OCI-LY3 (cell line): ENCODE results near the gene TAF4.

Source experiments
- H2AFZ ChIP-seq: fragments of 200-600, 300-600 bp; shearing (Covaris generic); 2 replicates; pipeline ENCODE4 v1.6.0; 2014; ENCODE audit warnings: antibody characterized with exemption, low read depth, low read length
- H3K27ac ChIP-seq: fragments of 200-600, 300-600 bp; sonication (generic); 2 replicates; pipeline ENCODE4 v1.5.1; 2014; ENCODE audit warnings: mild to moderate bottlenecking, low read length, moderate library complexity, mixed read lengths
- H3K27me3 ChIP-seq: fragments of 200-600, 300-600 bp; sonication (generic); 2 replicates; pipeline ENCODE4 v1.6.1; 2014; ENCODE audit warnings: low read depth, low read length, mixed read lengths
- H3K36me3 ChIP-seq: fragments of 200-600, 300-600 bp; sonication (generic); replicated peaks from 2 replicates; pipeline ENCODE3; 2014; ENCODE audit warnings: low read depth, low read length, mixed read lengths
- H3K4me1 ChIP-seq: fragments of 300-600, 200-600 bp; sonication (generic); 2 replicates; pipeline ENCODE4 v1.6.1; 2014; ENCODE audit warnings: low read length, mixed read lengths
- H3K4me2 ChIP-seq: fragments of 200-600, 300-600 bp; sonication (generic); 2 replicates; pipeline ENCODE4 v1.6.1; 2014; ENCODE audit warnings: low read length, mixed read lengths
- H3K4me3 ChIP-seq: fragments of 300-600, 200-600 bp; sonication (generic); 2 replicates; pipeline ENCODE4 v1.5.1; 2014; ENCODE audit warnings: antibody characterized with exemption, mild to moderate bottlenecking, low read length, moderate library complexity
- H3K79me2 ChIP-seq: fragments of 300-600, 200-600 bp; shearing (Covaris generic); 2 replicates; pipeline ENCODE4 v1.6.1; 2014; ENCODE audit warnings: mild to moderate bottlenecking, low read length, mixed read lengths
- H3K9ac ChIP-seq: fragments of 300-600, 200-600 bp; shearing (Covaris generic); 2 replicates; pipeline ENCODE4 v1.6.0; 2014; ENCODE audit warnings: mild to moderate bottlenecking, low read length, moderate library complexity
- H3K9me3 ChIP-seq: fragments of 200-600, 300-600 bp; shearing (Covaris generic); 2 replicates; pipeline ENCODE4 v1.6.1; 2014; ENCODE audit warnings: low read length, mixed read lengths; ENCODE audit not compliant: insufficient read depth
- H4K20me1 ChIP-seq: fragments of 200-600, 300-600 bp; sonication (generic); 2 replicates; pipeline ENCODE4 v1.6.1; 2016; ENCODE audit warnings: low read length, mixed read lengths; ENCODE audit not compliant: insufficient read depth
- CTCF ChIP-seq: fragments of 200-600, 300-600 bp; sonication (generic); IDR thresholded peaks from 2 replicates; pipeline ENCODE4 v1.5.1; 2014; ENCODE audit warnings: antibody characterized with exemption, low read length, low read depth
- EZH2phosphoT487 ChIP-seq: fragments of 200-600 bp; shearing (Covaris generic); IDR thresholded peaks from 2 replicates; pipeline ENCODE4 v1.6.1; 2018; ENCODE audit warnings: antibody characterized with exemption, mixed run types, low read depth

TAF4 gene

GRCh38 chr20:61979701-61980635, 85.7 kb downstream of the TAF4 start:
- no peaks in the 10 kb centered on the region for H3K9me3 ChIP-seq
- H2AFZ ChIP-seq, result no peak overlapping the region
- no peaks in the 10 kb centered on the region for H3K27me3 ChIP-seq
- TF ChIP-seq EZH2phosphoT487, result no peak
- TF ChIP-seq CTCF, result no peak
- no peak overlapping the region for H3K27ac ChIP-seq
- H3K36me3 ChIP-seq, result peaks cover 10% of the 10 kb centered on the region
- no peak overlapping the region for H3K9ac ChIP-seq
- H3K4me2 ChIP-seq, result no peak overlapping the region
- no peaks in the 10 kb centered on the region for H3K4me1 ChIP-seq
- no peak overlapping the region for H3K4me3 ChIP-seq
- H3K79me2 ChIP-seq, result 0 out of 2 replicates have a peak, but pooled peaks cover 3% of the 10 kb centered on the region
- 0 out of 2 replicates have a peak, but pooled peaks cover 2% of the 10 kb centered on the region for H4K20me1 ChIP-seq

GRCh38 chr20:61979090-61979489, 86.6 kb downstream of the TAF4 start:
- Histone ChIP-seq H3K4me3 (no peak overlapping the region), H3K36me3 (peaks cover 13% of the 10 kb centered on the region), H3K27ac (no peak overlapping the region), H3K9ac (no peak overlapping the region), H4K20me1 (0 out of 2 replicates have a peak, but pooled peaks cover 2% of the 10 kb centered on the region), H3K4me2 (no peak overlapping the region), H2AFZ (no peak overlapping the region), H3K27me3 (no peaks in the 10 kb centered on the region), H3K4me1 (no peaks in the 10 kb centered on the region), H3K9me3 (no peaks in the 10 kb centered on the region), H3K79me2 (0 out of 2 replicates have a peak, but pooled peaks cover 3% of the 10 kb centered on the region)
- TF ChIP-seq EZH2phosphoT487 (no peak), CTCF (no peak)

- H3K79me2 ChIP-seq, result 0 out of 2 replicates have a peak, but pooled peaks cover 3% of the 10 kb centered on the region
- peaks cover 17% of the 10 kb centered on the region for H3K36me3 ChIP-seq
- H3K4me3 ChIP-seq, result no peak overlapping the region
- H3K27me3 ChIP-seq, result no peaks in the 10 kb centered on the region
- H3K9ac ChIP-seq, result no peak overlapping the region
- no peak overlapping the region for H3K27ac ChIP-seq
- H3K4me2 ChIP-seq, result no peak overlapping the region
- H2AFZ ChIP-seq, result no peak overlapping the region
- TF ChIP-seq EZH2phosphoT487 (no peak), CTCF (no peak)
- H3K9me3 ChIP-seq, result no peaks in the 10 kb centered on the region
- H4K20me1 ChIP-seq, result 0 out of 2 replicates have a peak, but pooled peaks cover 2% of the 10 kb centered on the region
- H3K4me1 ChIP-seq, result no peaks in the 10 kb centered on the region
These were observed 87.2 kb downstream of the TAF4 start for GRCh38 chr20:61978491-61978890.

GRCh38 chr20:61977419-61977786, 88.3 kb downstream of the TAF4 start:
- Histone ChIP-seq H3K79me2 (0 out of 2 replicates have a peak, but pooled peaks cover 3% of the 10 kb centered on the region), H3K36me3 (peaks cover 28% of the 10 kb centered on the region), H3K4me3 (no peak overlapping the region), H3K9me3 (no peaks in the 10 kb centered on the region), H2AFZ (no peak overlapping the region), H3K27me3 (no peaks in the 10 kb centered on the region), H3K9ac (no peak overlapping the region), H3K4me2 (no peak overlapping the region), H3K27ac (no peak overlapping the region), H4K20me1 (0 out of 2 replicates have a peak, but pooled peaks cover 2% of the 10 kb centered on the region), H3K4me1 (no peaks in the 10 kb centered on the region)
- TF ChIP-seq CTCF (no peak), EZH2phosphoT487 (no peak)
